ENCODE results near the gene TPGS1.

TPGS1 gene

DNA sequence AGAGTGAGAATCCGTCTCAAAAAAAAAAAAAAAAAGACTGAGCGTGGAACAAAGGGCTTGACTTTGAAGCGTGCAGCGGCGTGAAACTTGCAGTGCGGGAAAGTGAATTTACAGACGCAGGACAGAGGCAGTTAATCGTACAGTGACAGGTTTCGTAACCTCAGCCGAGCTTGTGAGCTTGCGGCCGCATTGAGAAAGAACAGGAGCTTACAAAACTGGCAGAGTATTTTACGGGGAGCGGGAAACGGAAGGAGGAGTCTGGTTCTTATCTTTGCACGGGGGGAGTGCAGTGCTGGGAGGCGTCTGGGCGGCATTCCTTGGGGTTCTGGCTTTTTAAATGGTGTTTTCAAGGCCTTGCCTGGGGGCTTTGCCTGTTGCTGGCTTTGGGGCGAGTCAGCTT lies 59.1 kb downstream of the TPGS1 start:
- in situ Hi-C loops (cut with MboI; ENCODE audit: low sequenced_read_pairs) = no loop called here

DNA sequence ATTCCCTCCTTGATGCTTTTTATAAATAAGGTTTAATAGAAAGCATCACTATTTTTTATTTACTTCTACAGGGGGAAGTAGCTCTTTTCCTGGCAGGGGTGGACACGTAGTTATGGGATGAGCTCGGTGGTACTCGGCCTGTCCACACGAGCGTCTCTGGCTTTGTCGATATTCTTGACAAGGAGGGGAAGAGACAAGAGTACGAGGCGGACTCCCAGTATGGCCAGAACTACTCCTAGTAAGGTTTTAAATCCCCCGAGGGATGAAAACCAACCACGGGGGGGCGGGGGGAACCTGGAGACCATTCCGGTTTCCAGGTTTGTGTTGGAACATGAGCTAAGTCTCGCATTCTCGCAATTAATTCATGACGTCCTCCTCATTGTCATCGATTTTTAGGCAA lies 59.5 kb downstream of the TPGS1 start:
- in situ Hi-C loops (cut with MboI; ENCODE audit: low sequenced_read_pairs) = no loop called here

DNA sequence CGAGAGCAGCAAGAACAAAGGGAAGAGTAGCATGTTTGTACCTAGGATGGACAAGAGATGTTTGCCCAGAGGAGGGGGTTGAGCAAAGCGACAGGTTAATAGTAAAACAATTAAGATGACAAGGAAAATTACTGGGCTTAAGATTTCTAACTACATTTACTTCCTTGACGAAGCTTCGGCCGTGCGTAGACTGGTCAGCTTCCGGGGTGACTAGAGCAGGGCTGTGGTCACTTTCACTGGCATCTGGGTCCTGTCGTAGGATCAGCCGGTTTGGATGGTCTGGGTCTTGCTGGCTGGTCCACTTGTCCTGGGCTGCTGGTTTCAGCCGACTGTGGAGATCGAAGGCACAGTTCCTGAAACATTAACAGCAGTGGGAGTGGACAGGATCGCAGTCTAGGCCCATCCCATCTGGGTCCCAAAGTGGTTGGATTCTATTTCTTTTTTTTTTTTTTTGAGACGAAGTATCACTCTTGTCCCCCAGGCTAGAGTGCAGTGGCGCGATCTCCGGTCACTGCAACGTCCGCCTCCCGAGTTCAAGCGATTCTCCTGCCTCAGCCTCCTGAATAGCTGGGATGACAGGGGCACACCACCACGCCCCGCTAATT lies 60.1 kb downstream of the TPGS1 start:
- in situ Hi-C loops (cut with MboI; ENCODE audit: low sequenced_read_pairs) = no loop called here
